Measurements from ENCODE around the gene GBA3. TPM values are rescaled to one million over a fixed set of nuclear protein-coding genes. Genes with fewer than 3 reads are reported as not detected.

Gene GBA3
- total RNA-seq, 2 donors from 2014 or later = 0.26 TPM; not detected in 1

GRCh38 chr4:22787753-22788375 lies 95.1 kb downstream of the GBA3 start:
- intact Hi-C loops (cut with DNase I) = no loop called here
- Histone ChIP-seq H3K4me3 (no peak overlapping the region), H3K27me3 (no peaks in the 10 kb centered on the region), H3K27ac (no peak overlapping the region), H3K36me3 (replicated peaks in 1 of 2; ENCODE audit: insufficient read depth in 1 of 2, low read depth in 2 of 2) (no peaks in the 10 kb centered on the region), H3K9me3 (no peaks in the 10 kb centered on the region), H3K4me1 (no peaks in the 10 kb centered on the region)
- TF ChIP-seq CTCF (IDR thresholded peaks at IDR 0.05) (no peak), POLR2A (IDR thresholded peaks at IDR 0.05) (no peak)
- DNase-seq (no peak), ATAC-seq (no peak)
- 60 to 75% methylated on average over 6 of the region's 6 CpGs for WGBS, 2 donors

GRCh38 chr4:22790631-22791030 lies 97.9 kb downstream of the GBA3 start:
- TF ChIP-seq CTCF (IDR thresholded peaks at IDR 0.05) = no peak
- TF ChIP-seq POLR2A (IDR thresholded peaks at IDR 0.05) = no peak
- no peaks in the 10 kb centered on the region for H3K36me3 ChIP-seq (replicated peaks in 1 of 2; ENCODE audit: insufficient read depth in 1 of 2, low read depth in 2 of 2)
- H3K9me3 ChIP-seq = no peaks in the 10 kb centered on the region
- no peak for ATAC-seq
- WGBS, 2 donors = 46 to 62% methylated on average over 2 of the region's 2 CpGs
- H3K4me3 ChIP-seq = no peak overlapping the region
- intact Hi-C loops (cut with DNase I) = no loop called here
- H3K4me1 ChIP-seq = no peaks in the 10 kb centered on the region
- DNase-seq = no peak
- no peak overlapping the region for H3K27ac ChIP-seq
- no peaks in the 10 kb centered on the region for H3K27me3 ChIP-seq

GRCh38 chr4:22794732-22795131 lies 102.0 kb downstream of the GBA3 start:
- no peak overlapping the region for H3K4me3 ChIP-seq
- TF ChIP-seq CTCF (IDR thresholded peaks at IDR 0.05) (no peak), POLR2A (IDR thresholded peaks at IDR 0.05) (no peak)
- no peaks in the 10 kb centered on the region for H3K36me3 ChIP-seq (replicated peaks in 1 of 2; ENCODE audit: insufficient read depth in 1 of 2, low read depth in 2 of 2)
- no peaks in the 10 kb centered on the region for H3K27me3 ChIP-seq
- DNase-seq (no peak), ATAC-seq (no peak)
- intact Hi-C loops (cut with DNase I) = no loop called here
- H3K9me3 ChIP-seq = no peaks in the 10 kb centered on the region
- H3K27ac ChIP-seq = no peak overlapping the region
- 46 to 55% methylated on average over 5 of the region's 5 CpGs for whole genome bisulfite sequencing, 2 donors
- no peaks in the 10 kb centered on the region for H3K4me1 ChIP-seq

- intact Hi-C loops (cut with DNase I) = no loop called here
- TF ChIP-seq POLR2A (IDR thresholded peaks at IDR 0.05) = no peak
- TF ChIP-seq CTCF (IDR thresholded peaks at IDR 0.05) = no peak
Measured at GRCh38 chr4:22801391-22801790, 108.7 kb downstream of the GBA3 start.

GRCh38 chr4:22802876-22803275 lies 110.1 kb downstream of the GBA3 start:
- 55 to 61% methylated on average over 4 of the region's 4 CpGs for WGBS, 2 donors
- Histone ChIP-seq H3K4me1 (no peaks in the 10 kb centered on the region), H3K27me3 (no peaks in the 10 kb centered on the region), H3K9me3 (no peaks in the 10 kb centered on the region), H3K4me3 (no peak overlapping the region), H3K36me3 (replicated peaks in 1 of 2; ENCODE audit: insufficient read depth in 1 of 2, low read depth in 2 of 2) (no peaks in the 10 kb centered on the region), H3K27ac (no peak overlapping the region)
- no peak for TF ChIP-seq CTCF (IDR thresholded peaks at IDR 0.05)
- no peak for TF ChIP-seq POLR2A (IDR thresholded peaks at IDR 0.05)
- DNase-seq (no peak), ATAC-seq (no peak)
- intact Hi-C loops (cut with DNase I) = no loop called here

More at GRCh38 chr4:22801391-22801790, 108.7 kb downstream of the GBA3 start:
- DNase-seq (no peak), ATAC-seq (no peak)
- Histone ChIP-seq H3K4me3 (no peak overlapping the region), H3K27ac (no peak overlapping the region), H3K9me3 (no peaks in the 10 kb centered on the region), H3K4me1 (no peaks in the 10 kb centered on the region), H3K27me3 (no peaks in the 10 kb centered on the region), H3K36me3 (replicated peaks in 1 of 2; ENCODE audit: insufficient read depth in 1 of 2, low read depth in 2 of 2) (no peaks in the 10 kb centered on the region)

Data from body of pancreas (tissue), 4 donors.